K562 (cell line): ENCODE measurements around the gene PLD3. TPM values are rescaled to one million over a fixed set of nuclear protein-coding genes. Genes with fewer than 3 reads are reported as not detected.
A peak's percentile ranks its signal among the peaks of the same experiment; 100 is the strongest.

Source experiments
- BCOR ChIP-seq: fragments of 450-650 bp; IDR thresholded peaks from 2 replicates; pipeline ENCODE4 v1.6.1; 2016
- CEBPG ChIP-seq, 3 experiments: fragments of 200-800 bp in 1 of 3; sonication (Bioruptor generic) in 1 of 3; sonication (generic) in 1 of 3; formaldehyde crosslinking in 1 of 3; IDR thresholded peaks in 2 of 3; conservative IDR thresholded peaks in 1 of 3; 2 replicates each; pipeline versions ENCODE4 v1.6.1 to v1.8.0; 2016 to 2022; ENCODE audit warnings: missing compliant biosample characterization in 2 of 3, missing genetic modification characterization in 2 of 3, mild to moderate bottlenecking in 1 of 3, missing genetic modification reagents in 1 of 3
- ELF2 ChIP-seq: fragments of 250-450 bp; sonication (Bioruptor Pico); IDR thresholded peaks from 2 replicates; pipeline ENCODE4 v1.5.0; 2021; ENCODE audit warnings: mild to moderate bottlenecking
- NEUROD1 ChIP-seq: fragments of 150-350 bp; IDR thresholded peaks from 2 replicates; pipeline ENCODE4 v1.6.1; 2014; ENCODE audit warnings: borderline replicate concordance, low read length, low read depth; ENCODE audit not compliant: partially characterized antibody
- NR2C1 ChIP-seq, 2 experiments: fragments of 450-650 bp; IDR thresholded peaks; 2 replicates each; pipeline ENCODE4 v1.6.1; 2017; ENCODE audit warnings: mild to moderate bottlenecking in 2 of 2, antibody characterized with exemption in 1 of 2, inconsistent platforms in 1 of 2, missing compliant biosample characterization in 1 of 2, missing genetic modification characterization in 1 of 2
- PHB2 ChIP-seq: fragments of 450-650 bp; IDR thresholded peaks from 2 replicates; pipeline ENCODE4 v1.6.1; 2017; ENCODE audit warnings: low read depth
- SMARCC2 ChIP-seq: fragments of 450-650 bp; IDR thresholded peaks from 2 replicates; pipeline ENCODE4 v1.6.1; 2017; ENCODE audit warnings: antibody characterized with exemption, moderate library complexity, mild to moderate bottlenecking, low read depth
- TCF7L2 ChIP-seq: fragments of 150-350 bp; IDR thresholded peaks from 2 replicates; pipeline ENCODE4 v1.6.1; 2016; ENCODE audit warnings: low read depth, mild to moderate bottlenecking, low read length, moderate library complexity
- ZFP1 ChIP-seq: fragments of 450-650 bp; formaldehyde crosslinking; IDR thresholded peaks from 2 replicates; pipeline ENCODE4 v1.4.0; 2020; ENCODE audit warnings: mild to moderate bottlenecking, mixed read lengths
- ZNF140 ChIP-seq: fragments of 250-450 bp; sonication (Bioruptor Pico); IDR thresholded peaks from 2 replicates; pipeline ENCODE4 v1.8.0; 2021; ENCODE audit warnings: moderate library complexity, mild to moderate bottlenecking, inconsistent platforms
- ZNF408 ChIP-seq: fragments of 250-450 bp; sonication (Bioruptor Pico); IDR thresholded peaks from 2 replicates; pipeline ENCODE4 v1.4.0; 2020; ENCODE audit warnings: low read depth, mild to moderate bottlenecking, moderate library complexity
- ZNF41 ChIP-seq: fragments of 250-450 bp; sonication (Bioruptor Pico); conservative IDR thresholded peaks from 2 replicates; pipeline ENCODE4 v1.4.0; 2020; ENCODE audit warnings: mild to moderate bottlenecking
- ZSCAN29 ChIP-seq: fragments of 450-650 bp; IDR thresholded peaks from 2 replicates; pipeline ENCODE4 v1.6.1; 2017
- polyA plus RNA-seq, 8 experiments: library from polyadenylated mRNA; depleted of rRNA in 4 of 8; stranded (reverse) in 5 of 8; unstranded in 3 of 8; fragments of >200 nt; fragmentation: Nextera tagmentation in 2 of 8; fragmentation: Illumina TruSeq in 1 of 8; extraction: Ambion mirVana in 2 of 8; extraction: Trizol in 1 of 8; gene quantifications; 2 replicates each; pipeline versions ENCODE4 v1.2.1 to v1.2.3, GENCODE V29; 2011 to 2014; ENCODE audit warnings: inconsistent platforms in 1 of 8, missing spikeins in 1 of 8
- total RNA-seq, 7 experiments: library from RNA; depleted of rRNA in 6 of 7; stranded (reverse); fragments of >200 nt in 6 of 7; fragmentation: Illumina TruSeq in 2 of 7; extraction: Trizol in 2 of 7; gene quantifications; 2 replicates each; pipeline versions ENCODE4 v1.2.1 to v1.2.3, GENCODE V29; 2011 to 2021; ENCODE audit warnings: low replicate concordance in 1 of 7
- TF ChIP-seq, protein P1 (sequence below): fragments of 450-650 bp; IDR thresholded peaks from 2 replicates; pipeline ENCODE4 v1.6.1; 2016; ENCODE audit warnings: mild to moderate bottlenecking, moderate library complexity
- TF ChIP-seq, protein P2 (sequence below): fragments of 250-450 bp; sonication (Bioruptor Pico); IDR thresholded peaks from 2 replicates; pipeline ENCODE4 v1.8.0; 2022; ENCODE audit warnings: inconsistent platforms

The PLD3 gene
- total and polyA plus RNA-seq, 9 of the 15 experiments (the other 6 are each of a cell fraction or from before 2014, with no cell fraction given), result 2.3 to 128 (median 72.7) TPM

DNA sequence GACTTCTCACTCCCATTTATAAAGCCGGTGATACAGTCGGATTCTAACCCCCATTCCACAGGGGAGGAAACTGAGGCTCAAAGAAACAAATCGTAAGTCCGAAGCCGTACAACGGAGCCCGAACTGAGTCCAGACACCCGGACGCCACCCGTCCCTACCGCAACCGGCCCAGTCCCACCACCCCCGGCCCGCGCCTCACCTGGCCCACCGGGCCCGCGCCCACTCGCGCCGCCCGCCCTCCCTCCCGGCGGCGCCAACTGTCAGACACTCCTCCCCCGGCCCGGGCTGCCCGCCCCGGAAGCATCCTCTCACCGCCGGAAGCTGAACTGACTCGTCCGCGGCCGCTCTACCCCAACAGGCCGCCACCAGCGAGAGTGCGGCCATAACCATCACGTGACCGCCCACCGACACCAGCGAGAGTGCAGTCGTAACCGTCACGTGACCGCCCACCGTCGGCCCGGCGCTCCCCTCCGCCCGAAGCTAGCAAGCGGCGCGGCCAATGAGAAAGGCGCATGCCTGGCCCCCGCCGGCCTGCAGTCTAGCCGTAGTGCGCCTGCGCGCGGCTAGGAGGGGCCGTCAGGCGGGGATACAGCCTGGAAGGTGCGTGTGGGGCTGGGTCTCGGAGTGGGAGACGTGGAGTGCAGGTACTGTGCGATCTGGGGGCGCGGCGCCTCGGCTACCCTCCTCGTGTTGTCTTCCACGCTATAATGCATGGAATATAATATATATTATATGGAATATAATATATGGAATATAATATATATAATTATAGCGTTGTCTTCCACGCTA, at the start of gene PLD3, which contains the start of gene C19orf47 (continued):
- no peak for TF ChIP-seq CEBPG (CRISPR knock-in tag; IDR thresholded peaks at IDR 0.05)
- TF ChIP-seq CEBPG (tag; conservative IDR thresholded peaks at IDR 0.05 in 1 of 2, IDR thresholded peaks at IDR 0.05 in 1 of 2), result no peak
- TF ChIP-seq SMARCC2, result no peak
- peak; percentile 96 for TF ChIP-seq NR2C1 (IDR thresholded peaks at IDR 0.05)
- TF ChIP-seq NR2C1 (tag; IDR thresholded peaks at IDR 0.05), result peak; percentile 98
- TF ChIP-seq, protein P1, sequence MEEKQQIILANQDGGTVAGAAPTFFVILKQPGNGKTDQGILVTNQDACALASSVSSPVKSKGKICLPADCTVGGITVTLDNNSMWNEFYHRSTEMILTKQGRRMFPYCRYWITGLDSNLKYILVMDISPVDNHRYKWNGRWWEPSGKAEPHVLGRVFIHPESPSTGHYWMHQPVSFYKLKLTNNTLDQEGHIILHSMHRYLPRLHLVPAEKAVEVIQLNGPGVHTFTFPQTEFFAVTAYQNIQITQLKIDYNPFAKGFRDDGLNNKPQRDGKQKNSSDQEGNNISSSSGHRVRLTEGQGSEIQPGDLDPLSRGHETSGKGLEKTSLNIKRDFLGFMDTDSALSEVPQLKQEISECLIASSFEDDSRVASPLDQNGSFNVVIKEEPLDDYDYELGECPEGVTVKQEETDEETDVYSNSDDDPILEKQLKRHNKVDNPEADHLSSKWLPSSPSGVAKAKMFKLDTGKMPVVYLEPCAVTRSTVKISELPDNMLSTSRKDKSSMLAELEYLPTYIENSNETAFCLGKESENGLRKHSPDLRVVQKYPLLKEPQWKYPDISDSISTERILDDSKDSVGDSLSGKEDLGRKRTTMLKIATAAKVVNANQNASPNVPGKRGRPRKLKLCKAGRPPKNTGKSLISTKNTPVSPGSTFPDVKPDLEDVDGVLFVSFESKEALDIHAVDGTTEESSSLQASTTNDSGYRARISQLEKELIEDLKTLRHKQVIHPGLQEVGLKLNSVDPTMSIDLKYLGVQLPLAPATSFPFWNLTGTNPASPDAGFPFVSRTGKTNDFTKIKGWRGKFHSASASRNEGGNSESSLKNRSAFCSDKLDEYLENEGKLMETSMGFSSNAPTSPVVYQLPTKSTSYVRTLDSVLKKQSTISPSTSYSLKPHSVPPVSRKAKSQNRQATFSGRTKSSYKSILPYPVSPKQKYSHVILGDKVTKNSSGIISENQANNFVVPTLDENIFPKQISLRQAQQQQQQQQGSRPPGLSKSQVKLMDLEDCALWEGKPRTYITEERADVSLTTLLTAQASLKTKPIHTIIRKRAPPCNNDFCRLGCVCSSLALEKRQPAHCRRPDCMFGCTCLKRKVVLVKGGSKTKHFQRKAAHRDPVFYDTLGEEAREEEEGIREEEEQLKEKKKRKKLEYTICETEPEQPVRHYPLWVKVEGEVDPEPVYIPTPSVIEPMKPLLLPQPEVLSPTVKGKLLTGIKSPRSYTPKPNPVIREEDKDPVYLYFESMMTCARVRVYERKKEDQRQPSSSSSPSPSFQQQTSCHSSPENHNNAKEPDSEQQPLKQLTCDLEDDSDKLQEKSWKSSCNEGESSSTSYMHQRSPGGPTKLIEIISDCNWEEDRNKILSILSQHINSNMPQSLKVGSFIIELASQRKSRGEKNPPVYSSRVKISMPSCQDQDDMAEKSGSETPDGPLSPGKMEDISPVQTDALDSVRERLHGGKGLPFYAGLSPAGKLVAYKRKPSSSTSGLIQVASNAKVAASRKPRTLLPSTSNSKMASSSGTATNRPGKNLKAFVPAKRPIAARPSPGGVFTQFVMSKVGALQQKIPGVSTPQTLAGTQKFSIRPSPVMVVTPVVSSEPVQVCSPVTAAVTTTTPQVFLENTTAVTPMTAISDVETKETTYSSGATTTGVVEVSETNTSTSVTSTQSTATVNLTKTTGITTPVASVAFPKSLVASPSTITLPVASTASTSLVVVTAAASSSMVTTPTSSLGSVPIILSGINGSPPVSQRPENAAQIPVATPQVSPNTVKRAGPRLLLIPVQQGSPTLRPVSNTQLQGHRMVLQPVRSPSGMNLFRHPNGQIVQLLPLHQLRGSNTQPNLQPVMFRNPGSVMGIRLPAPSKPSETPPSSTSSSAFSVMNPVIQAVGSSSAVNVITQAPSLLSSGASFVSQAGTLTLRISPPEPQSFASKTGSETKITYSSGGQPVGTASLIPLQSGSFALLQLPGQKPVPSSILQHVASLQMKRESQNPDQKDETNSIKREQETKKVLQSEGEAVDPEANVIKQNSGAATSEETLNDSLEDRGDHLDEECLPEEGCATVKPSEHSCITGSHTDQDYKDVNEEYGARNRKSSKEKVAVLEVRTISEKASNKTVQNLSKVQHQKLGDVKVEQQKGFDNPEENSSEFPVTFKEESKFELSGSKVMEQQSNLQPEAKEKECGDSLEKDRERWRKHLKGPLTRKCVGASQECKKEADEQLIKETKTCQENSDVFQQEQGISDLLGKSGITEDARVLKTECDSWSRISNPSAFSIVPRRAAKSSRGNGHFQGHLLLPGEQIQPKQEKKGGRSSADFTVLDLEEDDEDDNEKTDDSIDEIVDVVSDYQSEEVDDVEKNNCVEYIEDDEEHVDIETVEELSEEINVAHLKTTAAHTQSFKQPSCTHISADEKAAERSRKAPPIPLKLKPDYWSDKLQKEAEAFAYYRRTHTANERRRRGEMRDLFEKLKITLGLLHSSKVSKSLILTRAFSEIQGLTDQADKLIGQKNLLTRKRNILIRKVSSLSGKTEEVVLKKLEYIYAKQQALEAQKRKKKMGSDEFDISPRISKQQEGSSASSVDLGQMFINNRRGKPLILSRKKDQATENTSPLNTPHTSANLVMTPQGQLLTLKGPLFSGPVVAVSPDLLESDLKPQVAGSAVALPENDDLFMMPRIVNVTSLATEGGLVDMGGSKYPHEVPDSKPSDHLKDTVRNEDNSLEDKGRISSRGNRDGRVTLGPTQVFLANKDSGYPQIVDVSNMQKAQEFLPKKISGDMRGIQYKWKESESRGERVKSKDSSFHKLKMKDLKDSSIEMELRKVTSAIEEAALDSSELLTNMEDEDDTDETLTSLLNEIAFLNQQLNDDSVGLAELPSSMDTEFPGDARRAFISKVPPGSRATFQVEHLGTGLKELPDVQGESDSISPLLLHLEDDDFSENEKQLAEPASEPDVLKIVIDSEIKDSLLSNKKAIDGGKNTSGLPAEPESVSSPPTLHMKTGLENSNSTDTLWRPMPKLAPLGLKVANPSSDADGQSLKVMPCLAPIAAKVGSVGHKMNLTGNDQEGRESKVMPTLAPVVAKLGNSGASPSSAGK, result peak; percentile 60
- no peak for TF ChIP-seq ZSCAN29
- TF ChIP-seq ZFP1 (CRISPR knock-in tag), result no peak
- no peak for TF ChIP-seq ZNF140 (CRISPR knock-in tag)
- TF ChIP-seq TCF7L2, result 0 out of 2 replicates have a peak, but pooled peaks have one; percentile 2
- peak; percentile 14; the same call in 1 of the 2 replicates for TF ChIP-seq ELF2 (CRISPR knock-in tag)
- TF ChIP-seq, protein P2, sequence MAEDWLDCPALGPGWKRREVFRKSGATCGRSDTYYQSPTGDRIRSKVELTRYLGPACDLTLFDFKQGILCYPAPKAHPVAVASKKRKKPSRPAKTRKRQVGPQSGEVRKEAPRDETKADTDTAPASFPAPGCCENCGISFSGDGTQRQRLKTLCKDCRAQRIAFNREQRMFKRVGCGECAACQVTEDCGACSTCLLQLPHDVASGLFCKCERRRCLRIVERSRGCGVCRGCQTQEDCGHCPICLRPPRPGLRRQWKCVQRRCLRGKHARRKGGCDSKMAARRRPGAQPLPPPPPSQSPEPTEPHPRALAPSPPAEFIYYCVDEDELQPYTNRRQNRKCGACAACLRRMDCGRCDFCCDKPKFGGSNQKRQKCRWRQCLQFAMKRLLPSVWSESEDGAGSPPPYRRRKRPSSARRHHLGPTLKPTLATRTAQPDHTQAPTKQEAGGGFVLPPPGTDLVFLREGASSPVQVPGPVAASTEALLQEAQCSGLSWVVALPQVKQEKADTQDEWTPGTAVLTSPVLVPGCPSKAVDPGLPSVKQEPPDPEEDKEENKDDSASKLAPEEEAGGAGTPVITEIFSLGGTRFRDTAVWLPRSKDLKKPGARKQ, result no peak
- no peak for TF ChIP-seq ZNF41 (CRISPR knock-in tag)
- peak; percentile 90 for TF ChIP-seq BCOR
- TF ChIP-seq PHB2, result no peak
- TF ChIP-seq NEUROD1, result peak; percentile 74
- TF ChIP-seq ZNF408, result no peak
